GM08714 (cell line): ENCODE measurements around the gene SLC39A8.

ENCODE experiments used
- H3K4me3 ChIP-seq: fragments of 200-500 bp; sonication (Bioruptor generic); 2 replicates; pipeline ENCODE4 v1.5.1; 2014; ENCODE audit warnings: mild to moderate bottlenecking, low read length, inconsistent platforms
- ZNF274 ChIP-seq: IDR thresholded peaks from 2 replicates; pipeline ENCODE4 v1.6.1; 2012; ENCODE audit warnings: mild to moderate bottlenecking, low read depth, low read length

The SLC39A8 gene

GRCh38 chr4:102216666-102217065, 128.6 kb downstream of the SLC39A8 start:
- no peak for TF ChIP-seq ZNF274
- H3K4me3 ChIP-seq: no peak overlapping the region

GRCh38 chr4:102213031-102213430, 132.3 kb downstream of the SLC39A8 start:
- TF ChIP-seq ZNF274: no peak

More at GRCh38 chr4:102213031-102213430, 132.3 kb downstream of the SLC39A8 start:
- H3K4me3 ChIP-seq: no peak overlapping the region
